HG03378 (cell line): ENCODE data around the gene CACTIN.
"Not testable (repeated sequence)": the region's sequence is repeated elsewhere in the genome, so short reads cannot be mapped to it uniquely, and the experiment has no call there.

Source experiments
- ATAC-seq: cut with Tn5 transposase; IDR thresholded peaks from one replicate; pipeline ENCODE4 v1.9.1; 2021; ENCODE audit warnings: mild to moderate bottlenecking, moderate library complexity; ENCODE audit not compliant: unreplicated experiment

The CACTIN gene

GRCh38 chr19:3573858-3574637, 52.5 kb downstream of the CACTIN start:
- ATAC-seq = no peak

- ATAC-seq = no peak
These were observed 53.3 kb downstream of the CACTIN start for GRCh38 chr19:3573162-3573857.

- ATAC-seq = no peak
These were observed 53.8 kb downstream of the CACTIN start, which contains the start of gene HMG20B for GRCh38 chr19:3572855-3573161. HMG20B (plus strand) TSS chr19:3572944; CDS start chr19:3573310, 366 bp downstream.

- peak; percentile 84 for ATAC-seq
These were observed 54.3 kb downstream of the CACTIN start for GRCh38 chr19:3572132-3572854.

- ATAC-seq = no peak
These were observed 56.0 kb downstream of the CACTIN start for GRCh38 chr19:3570606-3571011.

GRCh38 chr19:3570042-3570441, 56.5 kb downstream of the CACTIN start:
- ATAC-seq = not testable (repeated sequence)

GRCh38 chr19:3565139-3565538, 61.5 kb downstream of the CACTIN start:
- no peak for ATAC-seq

GRCh38 chr19:3563709-3564524, 62.7 kb downstream of the CACTIN start:
- ATAC-seq = no peak
